Measurements from ENCODE around the gene CYP4A11. TPM values are rescaled to one million over a fixed set of nuclear protein-coding genes. Genes with fewer than 3 reads are reported as not detected.

CYP4A11 gene
- total RNA-seq, 1 experiment from 2014 or later = not detected

DNA sequence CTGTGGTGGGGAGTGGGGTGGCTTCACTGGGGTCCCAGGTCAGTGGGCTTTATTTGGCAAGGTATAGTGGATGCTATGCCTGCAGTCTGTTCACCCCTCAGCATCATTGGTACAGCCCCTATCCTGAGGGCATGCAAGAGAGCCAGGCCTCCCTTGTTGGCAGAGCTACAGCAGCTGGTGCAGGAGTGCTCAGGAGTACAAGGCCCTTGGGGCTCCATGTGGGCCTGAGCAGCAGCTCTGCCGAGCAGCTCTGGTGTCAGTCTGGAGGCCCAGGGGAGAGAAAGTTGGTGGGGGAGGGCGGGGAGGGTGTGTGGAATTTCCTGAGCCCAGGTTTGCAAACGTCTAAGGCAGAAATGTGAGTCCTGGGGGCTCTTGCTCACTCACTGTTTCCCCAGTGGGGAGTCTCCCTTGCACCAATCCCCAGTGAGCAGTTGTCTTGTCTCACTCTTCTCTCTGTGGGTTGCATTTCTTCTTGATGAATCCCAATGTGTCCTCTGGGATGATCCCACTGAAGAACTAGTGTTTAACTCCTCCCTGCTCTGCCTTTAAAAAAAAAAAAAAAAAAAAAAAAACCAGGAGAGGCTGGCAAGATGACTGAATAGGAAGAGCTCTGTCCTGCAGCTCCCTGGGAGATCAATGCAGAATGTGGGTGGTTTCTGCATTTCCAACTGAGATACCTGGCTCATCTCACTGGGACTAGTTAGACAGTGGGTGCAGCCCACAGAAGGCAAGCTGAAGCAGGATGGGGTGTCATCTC is 42.7 kb upstream of the CYP4A11 start:
- Histone ChIP-seq H3K27ac (ENCODE audit: insufficient read length, low read depth, low read length) (no peak overlapping the region), H4K20me1 (ENCODE audit: control insufficient read depth, insufficient read depth, insufficient read length) (no peaks in the 10 kb centered on the region), H4K91ac (ENCODE audit: insufficient read length, low read depth, low read length) (no peak overlapping the region), H2AFZ (ENCODE audit: low read length) (no peak overlapping the region), H3K9me3 (ENCODE audit: control insufficient read depth, low read depth, low read length) (no peaks in the 10 kb centered on the region), H3K4ac (ENCODE audit: low read depth, low read length) (no peak overlapping the region), H3K79me1 (ENCODE audit: insufficient read depth, low read depth, low read length, poor library complexity, severe bottlenecking) (no peaks in the 10 kb centered on the region), H3K79me2 (ENCODE audit: insufficient read depth, low read length) (no peaks in the 10 kb centered on the region), H3T11ph (ENCODE audit: low read length) (no peak overlapping the region), H2BK120ac (ENCODE audit: low read depth, low read length, poor library complexity, severe bottlenecking) (no peak overlapping the region), H3K23me2 (ENCODE audit: insufficient read length, low read depth, low read length, poor library complexity, severe bottlenecking) (no peaks in the 10 kb centered on the region), H3K56ac (ENCODE audit: insufficient read length, low read depth, low read length) (no peak overlapping the region), H3K18ac (ENCODE audit: insufficient read length, low read depth, low read length) (no peak overlapping the region), H4K8ac (replicated peaks; ENCODE audit: insufficient read length, low read depth, low read length) (no peak overlapping the region), H4K5ac (ENCODE audit: insufficient read length, low read depth, low read length) (no peak overlapping the region), H3K9ac (ENCODE audit: extremely low read depth, insufficient read length, low read length) (no peak overlapping the region), H3K27me3 (ENCODE audit: insufficient read depth, low read length) (no peaks in the 10 kb centered on the region), H2BK12ac (ENCODE audit: insufficient read length, low read depth, low read length) (no peak overlapping the region), H3K4me1 (ENCODE audit: insufficient read depth, low read length) (peaks cover 5% of the 10 kb centered on the region; the same call in 1 of the 2 replicates), H3K14ac (ENCODE audit: insufficient read depth, low read length) (0 out of 2 replicates have a peak overlapping the region, but pooled peaks have one; percentile 0), H2BK15ac (ENCODE audit: low read depth, low read length) (no peak overlapping the region), H2BK5ac (ENCODE audit: insufficient read length, low read length) (no peak overlapping the region), H2BK20ac (ENCODE audit: low read depth, low read length, poor library complexity, severe bottlenecking) (no peak overlapping the region), H3K23ac (ENCODE audit: insufficient read length, low read depth, low read length) (no peak overlapping the region), H2AK5ac (ENCODE audit: insufficient read length, low read length) (no peak overlapping the region), H3K4me2 (ENCODE audit: insufficient read depth, insufficient read length, low read length) (no peak overlapping the region)
- WGBS (ENCODE audit: extremely low coverage, insufficient read length, low lambda C conversion rate) = no CpG with 5 or more reads among the region's 3 CpGs
- Mint-ChIP-seq H3K27me3 (ENCODE audit: low read depth) (peaks cover 8% of the 10 kb centered on the region), H3K4me3 (peak overlapping the region; percentile 26 to 57; a peak in 2 of 5 replicates), H3K27ac (peak overlapping the region in 1 of 3 experiments; percentile 62; a peak in 2 of 7 replicates), H3K4me1 (peaks cover 30 to 31% of the 10 kb centered on the region in 2 experiments), H3K36me3 (ENCODE audit: insufficient read depth in 1 of 3, low read depth in 3 of 3) (peaks cover 0 to 7% (median 0%) of the 10 kb centered on the region in 3 experiments; a peak in 3 of 7 replicates), H3K9me3 (peaks cover 11 to 22% of the 10 kb centered on the region in 2 experiments)
- TF ChIP-seq, protein P1, sequence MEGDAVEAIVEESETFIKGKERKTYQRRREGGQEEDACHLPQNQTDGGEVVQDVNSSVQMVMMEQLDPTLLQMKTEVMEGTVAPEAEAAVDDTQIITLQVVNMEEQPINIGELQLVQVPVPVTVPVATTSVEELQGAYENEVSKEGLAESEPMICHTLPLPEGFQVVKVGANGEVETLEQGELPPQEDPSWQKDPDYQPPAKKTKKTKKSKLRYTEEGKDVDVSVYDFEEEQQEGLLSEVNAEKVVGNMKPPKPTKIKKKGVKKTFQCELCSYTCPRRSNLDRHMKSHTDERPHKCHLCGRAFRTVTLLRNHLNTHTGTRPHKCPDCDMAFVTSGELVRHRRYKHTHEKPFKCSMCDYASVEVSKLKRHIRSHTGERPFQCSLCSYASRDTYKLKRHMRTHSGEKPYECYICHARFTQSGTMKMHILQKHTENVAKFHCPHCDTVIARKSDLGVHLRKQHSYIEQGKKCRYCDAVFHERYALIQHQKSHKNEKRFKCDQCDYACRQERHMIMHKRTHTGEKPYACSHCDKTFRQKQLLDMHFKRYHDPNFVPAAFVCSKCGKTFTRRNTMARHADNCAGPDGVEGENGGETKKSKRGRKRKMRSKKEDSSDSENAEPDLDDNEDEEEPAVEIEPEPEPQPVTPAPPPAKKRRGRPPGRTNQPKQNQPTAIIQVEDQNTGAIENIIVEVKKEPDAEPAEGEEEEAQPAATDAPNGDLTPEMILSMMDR (conservative IDR thresholded peaks at IDR 0.05) = no peak
- peak; percentile 59 for DNase-seq
